ENCODE measurements around the gene DUSP3.

- TF ChIP-seq CTCF (conservative IDR thresholded peaks at IDR 0.05) = no peak
- no peak for TF ChIP-seq EZH2 (IDR thresholded peaks at IDR 0.05; ENCODE audit: low read depth)
Observed at GRCh38 chr17:43791589-43791988, 12.8 kb upstream of the DUSP3 start.

All from PC-9 (cell line).